Effector memory CD8-positive, alpha-beta T cell (primary cell): Measurements from ENCODE around the gene CCDC85C.
A peak's percentile ranks its signal among the peaks of the same experiment; 100 is the strongest.

Experiments
- ATAC-seq: fragments of 150-1000 bp; cut with Tn5 transposase; replicated peaks from 2 replicates; pipeline ENCODE4 v1.10.0; 2021; ENCODE audit warnings: mild to moderate bottlenecking, moderate library complexity
- DNase-seq, 3 experiments: peaks; one replicate each; pipeline ENCODE4 v3.0.0; 2021
- H3K27ac Mint-ChIP-seq, 2 donors: one replicate each; pipeline ENCODE4 v1.8.0; 2022; ENCODE audit warnings: mild to moderate bottlenecking in 2 of 2, mixed read lengths in 2 of 2, moderate library complexity in 2 of 2
- H3K27me3 Mint-ChIP-seq, 2 donors: one replicate each; pipeline ENCODE4 v1.8.0; 2022; ENCODE audit warnings: mixed read lengths in 2 of 2
- H3K36me3 Mint-ChIP-seq: one replicate; pipeline ENCODE4 v1.8.0; 2022; ENCODE audit warnings: mild to moderate bottlenecking, moderate library complexity, mixed read lengths; ENCODE audit not compliant: insufficient read depth
- H3K4me1 Mint-ChIP-seq, 2 donors: one replicate each; pipeline ENCODE4 v1.8.0; 2022; ENCODE audit warnings: low read depth in 2 of 2, mixed read lengths in 2 of 2
- H3K4me3 Mint-ChIP-seq, 2 donors: one replicate each; pipeline ENCODE4 v1.8.0; 2022; ENCODE audit warnings: mild to moderate bottlenecking in 2 of 2, mixed read lengths in 2 of 2, moderate library complexity in 2 of 2
- H3K9me3 Mint-ChIP-seq, 2 donors: one replicate each; pipeline ENCODE4 v1.8.0; 2022; ENCODE audit warnings: mixed read lengths in 2 of 2

CCDC85C gene

DNA sequence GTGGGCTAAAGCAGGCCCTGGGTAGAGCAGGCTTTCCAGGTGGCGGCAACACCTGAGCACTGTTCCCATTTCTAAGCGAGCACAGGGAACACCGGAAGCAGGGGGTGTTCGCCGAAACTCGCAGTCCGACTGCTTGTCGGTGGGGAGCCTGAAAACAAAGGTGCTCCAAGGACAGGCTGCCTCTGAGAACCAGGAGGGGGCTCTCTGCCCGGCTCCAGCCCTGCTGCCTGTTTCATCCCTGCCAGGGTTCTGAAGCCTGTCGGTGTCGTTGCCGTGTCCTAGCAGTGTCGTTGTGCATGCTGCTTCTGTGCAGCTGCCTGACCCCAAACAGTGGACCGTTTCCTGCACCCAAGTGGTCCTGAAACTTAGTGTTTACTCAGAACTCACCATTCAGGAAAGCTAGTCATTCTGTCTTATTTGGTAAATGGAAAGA lies 101.0 kb downstream of the CCDC85C start:
- ATAC-seq (no peak), DNase-seq (no peak)
- Mint-ChIP-seq H3K4me1 (no peaks in the 10 kb centered on the region), H3K4me3 (no peak overlapping the region), H3K27ac (peak overlapping the region in 1 of 2 donors; percentile 26), H3K36me3 (peaks cover 99% of the 10 kb centered on the region), H3K9me3 (no peaks in the 10 kb centered on the region), H3K27me3 (no peaks in the 10 kb centered on the region)

DNA sequence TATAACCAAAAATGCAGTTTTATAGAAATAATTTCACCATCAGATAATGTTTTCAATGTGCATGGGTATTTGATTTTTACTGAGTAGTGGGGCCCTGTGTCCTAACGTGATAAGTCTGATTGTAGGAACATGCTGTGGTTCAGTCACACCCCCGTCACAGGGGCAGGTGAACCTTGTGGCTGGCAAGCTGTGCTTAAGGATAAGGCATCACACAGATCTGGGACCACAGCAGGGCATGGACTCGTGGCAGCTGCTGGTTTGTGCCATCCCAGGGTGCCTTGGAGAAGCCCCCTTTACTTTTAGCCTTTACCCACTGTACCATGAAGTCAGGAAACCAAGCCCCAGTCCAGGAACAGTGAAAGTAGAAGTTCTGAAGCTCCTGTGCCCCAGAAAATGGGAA lies 106.1 kb downstream of the CCDC85C start:
- no peaks in the 10 kb centered on the region for H3K27me3 Mint-ChIP-seq
- DNase-seq (no peak), ATAC-seq (no peak)
- H3K27ac Mint-ChIP-seq = peak overlapping the region in 1 of 2 donors; percentile 62
- H3K4me1 Mint-ChIP-seq = peaks cover 4 to 5% of the 10 kb centered on the region in 2 donors
- no peak overlapping the region for H3K4me3 Mint-ChIP-seq
- H3K9me3 Mint-ChIP-seq = no peaks in the 10 kb centered on the region
- peaks cover 97% of the 10 kb centered on the region for H3K36me3 Mint-ChIP-seq

DNA sequence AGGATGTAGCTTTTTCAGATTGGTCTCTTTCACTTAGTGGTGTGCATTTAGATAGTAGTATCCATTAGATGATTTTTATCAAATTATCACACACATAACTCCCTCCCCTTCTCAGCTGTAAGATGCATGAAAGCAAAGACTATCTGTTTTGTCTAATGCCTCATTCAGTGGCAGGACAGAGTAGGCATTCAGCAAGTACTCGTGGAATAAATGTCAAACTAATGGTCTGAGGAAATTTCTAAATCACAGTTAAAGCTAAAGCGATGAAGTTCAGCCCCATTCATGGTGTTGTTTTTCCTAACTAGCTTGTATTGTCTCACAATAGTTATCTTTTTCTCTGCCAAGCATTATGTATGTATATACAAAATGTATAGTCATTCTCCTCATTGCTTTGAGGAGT lies 106.7 kb downstream of the CCDC85C start:
- H3K27ac Mint-ChIP-seq = no peak overlapping the region
- H3K27me3 Mint-ChIP-seq = no peaks in the 10 kb centered on the region
- peaks cover 97% of the 10 kb centered on the region for H3K36me3 Mint-ChIP-seq
- no peaks in the 10 kb centered on the region for H3K9me3 Mint-ChIP-seq
- no peak overlapping the region for H3K4me3 Mint-ChIP-seq
- peaks cover 4 to 6% of the 10 kb centered on the region in 2 donors for H3K4me1 Mint-ChIP-seq
- DNase-seq (no peak), ATAC-seq (no peak)

DNA sequence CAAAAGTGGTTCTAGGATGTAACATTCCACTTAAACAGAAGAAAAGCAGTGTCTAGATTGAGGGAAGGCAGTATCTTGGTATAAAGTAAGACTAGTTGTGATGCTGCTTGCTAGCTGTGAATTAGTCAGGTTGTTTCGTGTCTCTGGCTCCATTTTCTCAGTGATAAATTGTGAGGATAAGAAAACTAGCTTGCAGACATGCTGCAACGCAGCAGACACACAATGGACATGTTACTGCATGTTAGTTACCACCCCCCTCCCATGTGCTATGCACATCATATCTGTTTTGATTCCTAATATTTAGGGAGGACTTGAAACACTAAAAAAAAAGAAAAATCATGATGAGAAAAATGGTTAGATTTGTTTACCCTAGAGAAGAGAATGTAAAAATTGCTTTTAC lies 119.9 kb downstream of the CCDC85C start:
- H3K27me3 Mint-ChIP-seq = no peaks in the 10 kb centered on the region
- H3K36me3 Mint-ChIP-seq = peaks cover 20% of the 10 kb centered on the region
- DNase-seq (no peak), ATAC-seq (no peak)
- peaks cover 43 to 61% of the 10 kb centered on the region in 2 donors for H3K4me1 Mint-ChIP-seq
- H3K4me3 Mint-ChIP-seq = no peak overlapping the region
- no peaks in the 10 kb centered on the region for H3K9me3 Mint-ChIP-seq
- no peak overlapping the region for H3K27ac Mint-ChIP-seq

DNA sequence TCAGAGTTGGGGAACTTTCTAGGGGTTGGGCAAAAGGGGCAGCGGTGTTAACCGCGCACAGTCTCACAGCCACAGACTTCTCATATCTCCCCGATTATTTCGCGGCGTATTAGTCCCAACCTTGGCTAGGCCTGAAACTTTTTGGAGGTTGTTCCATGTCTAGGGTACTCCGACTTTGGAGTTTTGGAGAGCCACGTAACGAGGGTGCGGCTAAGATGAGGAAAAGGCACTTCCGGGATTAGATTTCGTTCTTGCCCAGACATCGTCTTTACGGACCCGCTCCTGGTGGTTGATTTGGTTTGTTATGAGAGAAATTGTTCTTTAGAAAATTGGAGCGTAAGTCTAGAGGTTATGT lies 122.3 kb downstream of the CCDC85C start:
- no peaks in the 10 kb centered on the region for H3K27me3 Mint-ChIP-seq
- no peaks in the 10 kb centered on the region for H3K9me3 Mint-ChIP-seq
- peak overlapping the region; percentile 92 to 97 for H3K27ac Mint-ChIP-seq
- peaks cover 50 to 63% of the 10 kb centered on the region in 2 donors for H3K4me1 Mint-ChIP-seq
- H3K36me3 Mint-ChIP-seq = peaks cover 16% of the 10 kb centered on the region
- no peak for ATAC-seq
- peak overlapping the region; percentile 90 to 95 for H3K4me3 Mint-ChIP-seq
- DNase-seq = no peak

DNA sequence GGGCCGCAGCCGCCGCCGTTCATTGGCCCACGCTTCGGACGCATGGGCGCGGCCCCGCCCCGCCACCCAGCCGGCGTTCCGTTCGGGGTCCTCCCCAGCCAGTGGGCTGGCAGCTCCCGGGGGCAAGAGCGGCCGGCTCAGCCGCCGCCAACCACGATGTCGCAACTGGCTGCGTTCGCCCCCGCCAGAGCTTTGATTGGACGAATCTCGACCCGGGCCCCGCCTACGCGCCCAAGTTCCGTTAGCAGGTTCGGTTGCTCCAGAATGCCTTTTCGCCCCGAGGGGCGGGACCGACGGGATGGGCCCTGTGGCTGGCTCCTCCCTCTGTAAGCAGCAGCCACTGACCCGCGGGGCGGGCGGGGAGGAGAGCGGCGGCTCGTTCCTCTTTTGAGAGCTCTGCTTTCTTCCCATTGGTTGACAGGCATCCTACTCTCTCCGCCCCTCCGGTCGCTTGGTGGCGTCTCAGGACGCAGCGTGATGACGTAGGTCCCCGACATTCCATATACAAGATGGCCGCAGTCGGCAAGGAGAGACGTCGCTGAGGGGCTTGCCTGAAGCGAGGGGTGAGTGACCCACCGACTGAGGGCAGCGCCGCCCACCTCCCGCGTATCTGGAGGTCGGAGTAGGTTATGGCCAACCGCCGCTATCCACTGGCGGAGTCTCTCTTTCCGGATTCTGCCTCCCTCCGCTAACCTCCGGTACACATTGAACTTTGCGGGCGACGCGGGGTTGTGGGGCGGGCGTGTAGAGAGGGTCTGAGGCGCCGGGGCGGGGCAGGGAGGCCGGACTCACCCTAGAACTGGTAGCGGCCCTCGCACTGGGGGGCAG lies 122.9 kb downstream of the CCDC85C start, which contains the start of gene CCNK:
TSS of gene CCNK (plus strand) at position 493 of the 828 bp plus-strand sequence. CDS start 11,269 bp downstream, outside the sequence.
- peak within 1 kb of the TSS; percentile 95 to 97 for H3K27ac Mint-ChIP-seq
- H3K4me1 Mint-ChIP-seq = peaks cover 44 to 57% of the 10 kb centered on the region in 2 donors
- peak; percentile 100 for DNase-seq

DNA sequence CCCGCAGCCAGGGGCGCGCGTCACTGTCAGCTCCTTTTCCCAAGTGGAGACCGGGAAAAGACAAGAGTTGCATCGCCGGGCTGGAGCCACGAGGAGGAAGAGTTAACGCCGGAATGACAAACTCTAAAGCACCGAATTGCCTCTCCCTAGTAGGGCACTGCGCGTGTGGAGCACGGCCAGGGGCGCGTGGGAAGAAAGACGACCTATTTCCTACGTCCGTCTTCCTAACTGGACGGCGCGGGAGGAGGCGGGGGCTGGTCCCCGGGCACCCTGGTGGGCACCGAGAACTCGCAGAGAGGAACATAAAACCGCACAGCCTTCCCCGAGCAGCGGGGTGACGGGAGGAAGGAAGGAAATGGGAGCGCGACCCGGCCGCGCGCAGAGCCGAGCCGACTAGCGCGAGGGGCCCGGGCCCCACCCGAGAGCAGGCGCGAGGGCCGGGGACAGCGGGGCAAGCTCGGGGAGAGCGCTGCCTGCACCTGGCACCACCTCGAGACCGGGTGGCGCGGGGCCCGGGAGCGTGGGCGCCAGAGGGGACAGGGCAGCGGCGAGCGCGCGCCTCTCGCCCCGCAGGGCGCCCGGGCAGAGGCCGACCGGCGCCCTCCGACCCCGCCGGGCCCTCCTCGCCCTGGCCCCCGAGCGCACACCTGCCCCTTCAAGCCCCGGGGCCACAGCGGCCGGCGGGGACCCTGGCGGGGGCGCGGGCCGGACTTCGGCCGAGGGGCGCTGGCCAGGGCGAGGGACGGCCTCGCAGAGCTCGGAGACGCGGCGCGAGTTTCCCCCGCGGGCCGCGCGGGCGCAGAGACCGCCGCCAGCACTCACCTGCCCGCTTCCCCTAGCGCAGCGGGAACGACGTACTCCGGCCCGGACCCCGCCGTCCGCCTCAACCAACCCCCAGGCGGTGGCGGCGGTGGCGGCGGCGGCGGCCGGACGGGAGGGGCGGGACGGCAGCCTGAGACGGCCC lies 123.8 kb downstream of the CCDC85C start, which contains the start of gene SETD3:
TSS of gene SETD3 (minus strand) at position 954 of the 964 bp plus-strand sequence. CDS start 15,054 bp downstream, outside the sequence.
- H3K27ac Mint-ChIP-seq = peak within 1 kb of the TSS; percentile 95 to 97
- ATAC-seq = no peak
- peaks cover 47 to 57% of the 10 kb centered on the region in 2 donors for H3K4me1 Mint-ChIP-seq
- H3K27me3 Mint-ChIP-seq = no peaks in the 10 kb centered on the region
- peaks cover 14% of the 10 kb centered on the region for H3K36me3 Mint-ChIP-seq
- H3K4me3 Mint-ChIP-seq = peak within 1 kb of the TSS; percentile 95 to 97
- no peaks in the 10 kb centered on the region for H3K9me3 Mint-ChIP-seq
- DNase-seq = peak; percentile 17 to 27 (median 25)

More for the DNA sequence above, 122.9 kb downstream of the CCDC85C start, which contains the start of gene CCNK:
- Mint-ChIP-seq H3K27me3 (no peaks in the 10 kb centered on the region), H3K4me3 (peak within 1 kb of the TSS; percentile 90 to 95), H3K36me3 (peaks cover 14% of the 10 kb centered on the region), H3K9me3 (no peaks in the 10 kb centered on the region)
- peak; percentile 81 for ATAC-seq

DNA sequence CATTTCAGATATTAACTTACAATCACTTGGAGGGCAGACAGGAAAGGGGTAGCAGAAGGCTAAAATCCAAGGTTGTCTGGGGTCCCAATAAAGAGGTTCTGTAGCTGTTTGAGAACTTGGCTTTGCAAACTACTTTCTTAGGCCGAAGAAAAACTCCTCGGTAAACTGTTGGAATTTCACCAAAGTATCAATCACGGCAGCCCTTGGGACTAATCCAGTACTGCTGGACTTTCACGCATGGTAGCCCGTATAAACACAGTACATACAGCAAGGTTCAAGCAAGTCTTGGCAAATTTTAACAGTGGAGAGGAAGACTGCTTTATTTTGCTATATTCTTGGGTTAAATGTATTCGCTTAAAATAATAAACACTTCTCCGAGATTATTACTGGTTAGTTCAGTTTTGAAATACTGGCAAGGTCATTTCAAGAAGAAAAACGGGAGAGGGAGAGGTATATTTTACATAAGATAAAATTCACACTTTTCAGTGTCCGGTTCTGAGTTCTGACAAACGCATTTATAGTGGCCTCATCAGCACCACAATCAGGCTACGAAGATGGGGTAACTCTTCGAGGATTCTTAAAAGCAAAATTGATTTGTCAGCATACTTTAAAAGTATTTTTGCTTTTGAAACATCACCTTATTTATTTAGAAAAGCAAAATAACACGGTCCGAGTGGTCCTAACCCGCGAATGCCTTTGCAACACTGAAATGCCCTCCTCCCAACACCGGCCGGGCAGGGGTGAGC lies 124.7 kb downstream of the CCDC85C start:
- Mint-ChIP-seq H3K9me3 (no peaks in the 10 kb centered on the region), H3K4me3 (peak overlapping the region; percentile 94 to 97), H3K4me1 (peaks cover 47 to 53% of the 10 kb centered on the region in 2 donors), H3K27ac (peak overlapping the region; percentile 87 to 95), H3K27me3 (no peaks in the 10 kb centered on the region), H3K36me3 (peaks cover 14% of the 10 kb centered on the region)
- no peak for DNase-seq
- ATAC-seq = no peak

DNA sequence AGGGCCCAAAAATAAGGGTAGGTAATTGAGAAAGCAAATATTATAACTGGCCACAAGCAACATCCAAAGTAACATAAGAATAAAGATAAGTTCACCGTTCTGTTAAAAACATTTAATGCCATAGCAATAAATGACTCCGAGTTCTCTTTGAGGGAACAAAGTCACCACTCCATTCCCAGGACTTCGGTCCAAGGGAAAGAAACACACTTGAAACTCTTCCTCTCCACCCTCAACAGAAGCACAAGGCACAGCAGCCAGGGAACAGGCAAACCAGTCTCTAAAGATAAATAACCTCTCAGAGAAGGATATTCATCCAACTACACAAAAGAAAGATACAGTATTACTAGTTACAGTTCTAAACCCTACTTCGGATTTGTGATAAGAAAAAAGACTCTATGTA lies 125.9 kb downstream of the CCDC85C start:
- Mint-ChIP-seq H3K27ac (peak overlapping the region in 1 of 2 donors; percentile 60), H3K4me1 (peaks cover 46 to 47% of the 10 kb centered on the region in 2 donors), H3K4me3 (no peak overlapping the region), H3K36me3 (peaks cover 14% of the 10 kb centered on the region), H3K9me3 (no peaks in the 10 kb centered on the region), H3K27me3 (no peaks in the 10 kb centered on the region)
- ATAC-seq = no peak
- no peak for DNase-seq

DNA sequence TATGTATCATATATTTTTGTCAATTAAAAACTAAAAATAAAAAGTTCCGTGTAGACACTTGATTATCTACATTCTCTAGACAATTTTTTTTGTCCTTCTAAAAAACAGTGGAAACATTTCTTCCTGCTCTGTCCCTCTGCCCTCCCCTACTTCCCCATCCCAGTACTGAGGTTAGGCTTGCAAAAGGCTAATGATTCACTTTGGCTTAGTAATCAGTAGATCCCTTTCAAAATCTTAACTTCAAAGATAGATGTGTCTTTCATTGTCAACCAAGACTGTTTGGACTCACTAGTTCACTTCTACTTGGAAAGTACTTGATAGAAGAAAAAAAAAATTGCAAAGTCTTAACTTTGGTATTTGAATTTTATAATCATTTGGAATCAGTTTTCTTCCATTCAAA lies 127.1 kb downstream of the CCDC85C start:
- peaks cover 38 to 40% of the 10 kb centered on the region in 2 donors for H3K4me1 Mint-ChIP-seq
- peaks cover 14% of the 10 kb centered on the region for H3K36me3 Mint-ChIP-seq

DNA sequence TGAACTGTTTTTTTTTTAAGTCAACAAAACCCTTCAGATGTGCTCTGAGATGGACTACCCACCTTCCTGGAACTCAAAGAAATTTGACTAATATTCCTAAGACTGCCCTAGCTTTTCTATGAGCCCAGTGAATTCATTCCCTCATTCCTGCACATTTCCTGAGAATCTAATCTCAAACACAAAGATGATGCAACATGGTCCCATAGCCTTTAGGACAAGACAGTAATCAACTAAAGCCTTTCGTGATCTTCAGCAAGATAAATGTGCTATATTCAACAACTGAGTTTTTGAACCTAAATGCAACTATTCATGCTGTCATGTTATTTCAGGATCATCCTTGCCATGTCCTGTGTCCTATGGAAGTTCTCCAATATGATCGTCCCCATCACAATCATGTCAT lies 128.3 kb downstream of the CCDC85C start:
- H3K4me1 Mint-ChIP-seq = peaks cover 38 to 40% of the 10 kb centered on the region in 2 donors
- no peaks in the 10 kb centered on the region for H3K9me3 Mint-ChIP-seq
- no peak overlapping the region for H3K4me3 Mint-ChIP-seq
- H3K27ac Mint-ChIP-seq = no peak overlapping the region
- H3K27me3 Mint-ChIP-seq = no peaks in the 10 kb centered on the region
- H3K36me3 Mint-ChIP-seq = peaks cover 5% of the 10 kb centered on the region
- DNase-seq = no peak
- no peak for ATAC-seq

More for the DNA sequence above, 127.1 kb downstream of the CCDC85C start:
- Mint-ChIP-seq H3K27ac (no peak overlapping the region), H3K9me3 (no peaks in the 10 kb centered on the region), H3K4me3 (no peak overlapping the region), H3K27me3 (no peaks in the 10 kb centered on the region)
- ATAC-seq = no peak
- no peak for DNase-seq

DNA sequence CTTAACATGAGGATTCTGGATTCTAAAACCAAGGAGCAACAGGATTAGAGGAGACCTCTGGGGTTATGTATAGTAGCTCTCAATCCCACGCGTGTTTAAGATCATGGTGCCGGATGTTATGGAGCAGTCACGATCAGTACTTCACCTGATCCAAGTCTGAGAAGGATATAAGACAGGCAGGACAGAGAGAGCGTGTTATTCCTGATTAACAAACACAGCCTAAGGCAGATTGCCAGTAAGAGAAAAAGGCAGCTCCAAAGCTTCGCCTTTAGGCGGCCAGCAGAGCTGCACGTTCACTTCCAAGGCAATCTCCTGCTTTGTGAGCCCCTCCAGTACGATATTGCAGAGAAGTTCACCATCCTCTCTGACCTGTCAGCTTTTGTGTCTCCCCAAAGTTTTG lies 128.8 kb downstream of the CCDC85C start:
- Mint-ChIP-seq H3K27me3 (no peaks in the 10 kb centered on the region), H3K4me3 (no peak overlapping the region), H3K36me3 (peaks cover 5% of the 10 kb centered on the region), H3K4me1 (peaks cover 42 to 45% of the 10 kb centered on the region in 2 donors), H3K27ac (no peak overlapping the region), H3K9me3 (no peaks in the 10 kb centered on the region)
- DNase-seq (no peak), ATAC-seq (no peak)
